ENCODE results near the gene NHS.
"Not testable (repeated sequence)": the region's sequence is repeated elsewhere in the genome, so short reads cannot be mapped to it uniquely, and the experiment has no call there.

Gene NHS

DNA sequence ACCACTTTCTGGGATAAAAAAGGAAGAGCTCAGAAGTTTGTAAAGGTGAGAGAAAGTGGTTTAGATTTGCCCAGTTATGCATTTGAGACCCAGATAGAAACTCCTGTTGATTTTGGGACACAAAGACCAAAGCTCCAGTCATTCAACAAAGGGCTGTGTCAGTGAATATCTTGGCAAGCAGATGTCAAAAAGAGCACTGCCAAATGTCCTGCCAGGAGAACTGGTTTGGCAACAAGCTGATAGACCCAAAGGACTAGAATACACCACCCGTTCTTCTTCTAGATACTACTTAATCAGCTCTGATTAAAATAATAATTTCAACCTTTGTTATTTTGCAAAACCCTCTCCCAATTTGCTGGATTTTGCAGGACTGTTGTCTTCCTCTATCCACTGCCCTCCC, 121.4 kb downstream of the NHS start:
- no peak for DNase-seq (ENCODE audit: low spot score)

GRCh38 chrX:17497193-17497592, 122.2 kb downstream of the NHS start:
- no peak for DNase-seq (ENCODE audit: low spot score)

DNA sequence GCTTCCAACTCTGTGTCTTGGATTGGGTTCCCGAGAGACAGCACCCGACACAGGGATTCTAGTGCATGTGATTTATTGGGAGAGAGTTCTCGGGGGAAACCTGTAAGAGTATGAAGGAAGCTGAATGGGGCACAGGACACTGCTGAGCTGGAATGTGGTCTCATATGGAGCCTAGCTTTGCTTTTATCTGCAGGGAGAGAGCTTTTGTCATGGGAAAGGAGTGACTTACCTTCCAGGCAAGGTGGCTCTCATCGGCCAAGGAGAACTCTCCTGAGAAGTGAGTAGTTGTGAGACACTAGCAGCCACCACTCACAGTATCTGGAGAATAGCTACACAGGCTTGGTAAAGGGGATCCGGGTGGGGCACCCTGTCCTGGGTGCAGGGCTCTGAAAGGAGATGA, 124.5 kb downstream of the NHS start:
- no peak for DNase-seq (ENCODE audit: low spot score)

DNA sequence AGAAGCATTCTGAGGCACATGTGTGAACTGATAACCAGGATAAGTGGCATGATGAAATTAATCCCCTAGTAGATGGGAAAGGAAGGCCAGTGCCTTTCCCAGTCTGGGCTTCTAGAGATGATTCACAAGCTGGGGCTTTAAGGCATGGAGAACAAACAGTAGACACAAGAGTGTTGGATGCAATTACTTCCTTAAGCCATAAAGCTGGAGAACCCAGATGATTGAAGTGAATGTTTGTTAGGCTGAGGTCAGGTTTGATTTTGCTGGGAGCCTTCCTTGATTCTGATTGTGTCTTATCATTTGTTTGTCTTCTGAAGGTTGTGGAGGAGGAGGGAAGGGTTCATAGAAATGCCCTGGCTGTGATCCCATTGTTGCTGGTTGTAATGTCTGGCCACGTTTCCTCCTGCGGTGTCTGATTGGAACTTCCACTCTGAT, 125.2 kb downstream of the NHS start:
- no peak for DNase-seq (ENCODE audit: low spot score)

GRCh38 chrX:17501746-17502145, 126.7 kb downstream of the NHS start:
- no peak for DNase-seq (ENCODE audit: low spot score)

DNA sequence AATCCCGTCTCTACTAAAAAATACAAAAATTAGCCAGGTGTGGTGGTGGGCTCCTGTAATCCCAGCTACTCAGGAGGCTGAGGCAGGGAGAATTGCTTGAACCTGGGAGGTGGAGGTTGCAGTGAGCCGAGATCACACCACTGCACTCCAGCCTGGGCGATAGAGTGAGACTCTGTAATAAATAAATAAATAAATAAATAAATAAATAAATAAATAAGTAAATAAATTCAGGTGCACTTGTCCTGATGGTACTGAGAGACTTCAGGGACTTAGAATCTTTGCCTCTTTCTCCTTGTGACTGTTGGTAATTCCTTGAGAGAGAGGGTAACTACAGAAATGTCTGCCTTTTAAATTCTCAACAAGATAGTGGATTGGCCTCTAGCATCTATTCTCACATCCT, 131.4 kb downstream of the NHS start:
- DNase-seq (ENCODE audit: low spot score), result not testable (repeated sequence)

GRCh38 chrX:17511556-17511955, 136.6 kb downstream of the NHS start:
- no peak for DNase-seq (ENCODE audit: low spot score)

DNA sequence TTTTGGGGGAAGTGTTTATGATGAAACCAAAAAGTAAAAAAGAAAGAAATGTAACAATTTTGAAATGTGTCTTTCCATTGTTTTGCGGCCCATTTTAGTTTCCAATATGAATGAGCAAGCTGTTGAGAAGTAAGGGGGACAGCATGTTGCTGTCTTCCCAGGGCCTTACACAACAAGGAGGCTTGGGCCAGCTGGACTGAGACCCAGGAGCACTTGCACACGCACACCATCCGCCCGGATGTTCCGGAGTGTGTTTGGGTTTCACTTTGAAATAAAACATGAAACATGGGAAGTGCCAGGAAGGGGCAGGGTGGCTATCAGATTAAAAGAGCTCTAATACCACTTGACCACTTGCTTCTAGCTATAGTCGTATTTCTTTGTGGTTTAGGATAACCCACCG, 144.4 kb downstream of the NHS start:
- no peak for DNase-seq (ENCODE audit: low spot score)

DNA sequence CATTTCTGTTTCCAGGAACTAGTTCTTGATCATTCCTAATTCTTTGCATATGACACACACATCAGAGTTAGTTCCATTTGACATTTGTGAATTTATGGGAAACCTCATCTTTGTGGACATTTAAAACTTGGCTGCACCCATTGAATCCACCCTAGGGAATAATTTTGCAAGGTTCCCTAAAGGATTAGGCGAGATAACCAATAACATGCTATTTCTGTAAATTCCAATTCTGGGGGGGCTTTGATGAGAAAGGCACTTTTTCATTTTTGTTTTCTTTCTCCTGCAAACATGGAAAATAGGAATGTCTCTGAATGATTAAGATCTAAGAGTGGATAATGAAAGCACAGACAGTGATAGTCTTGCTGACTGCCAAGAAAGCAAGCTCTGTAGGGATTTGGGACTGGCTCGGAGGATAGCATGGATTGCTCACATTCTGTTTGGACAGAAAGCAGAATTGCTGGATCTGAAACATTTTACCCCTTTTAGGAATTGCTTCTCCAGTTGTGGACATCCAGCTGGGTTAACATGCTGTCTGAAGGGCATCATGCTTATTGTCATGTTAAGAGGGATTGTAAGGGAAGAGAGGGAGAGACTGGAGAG, 145.1 kb downstream of the NHS start:
- DNase-seq (ENCODE audit: low spot score), result no peak

GRCh38 chrX:17521871-17522693, 147.1 kb downstream of the NHS start:
- no peak for DNase-seq (ENCODE audit: low spot score)

DNA sequence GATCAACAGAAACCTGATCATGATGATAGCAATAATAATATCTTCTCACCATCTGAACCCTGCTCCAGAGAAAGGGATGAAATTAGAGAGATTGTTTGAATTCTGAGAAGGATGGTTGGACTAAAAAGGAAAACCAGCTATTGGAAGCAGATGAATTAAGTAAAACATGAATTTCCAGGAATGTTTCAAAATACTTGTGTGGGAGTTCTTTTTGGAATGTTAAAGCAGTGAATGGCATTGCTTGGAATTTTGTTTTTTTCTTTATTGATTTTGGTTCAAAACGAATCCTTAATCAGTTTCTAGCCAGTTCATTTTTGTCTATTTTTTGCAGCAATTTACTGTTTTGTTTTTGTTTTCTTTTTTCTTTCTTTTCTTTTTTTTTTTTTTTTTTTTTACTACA, 150.3 kb downstream of the NHS start:
- DNase-seq (ENCODE audit: low spot score), result no peak

- no peak for DNase-seq (ENCODE audit: low spot score)
These were observed 151.0 kb downstream of the NHS start for GRCh38 chrX:17525762-17526555.

GRCh38 chrX:17527135-17527701, 152.2 kb downstream of the NHS start:
- DNase-seq (ENCODE audit: low spot score), result no peak

GRCh38 chrX:17527922-17528321, 152.9 kb downstream of the NHS start:
- DNase-seq (ENCODE audit: low spot score), result no peak

GRCh38 chrX:17529151-17529745, 154.2 kb downstream of the NHS start:
- DNase-seq (ENCODE audit: low spot score), result no peak

DNA sequence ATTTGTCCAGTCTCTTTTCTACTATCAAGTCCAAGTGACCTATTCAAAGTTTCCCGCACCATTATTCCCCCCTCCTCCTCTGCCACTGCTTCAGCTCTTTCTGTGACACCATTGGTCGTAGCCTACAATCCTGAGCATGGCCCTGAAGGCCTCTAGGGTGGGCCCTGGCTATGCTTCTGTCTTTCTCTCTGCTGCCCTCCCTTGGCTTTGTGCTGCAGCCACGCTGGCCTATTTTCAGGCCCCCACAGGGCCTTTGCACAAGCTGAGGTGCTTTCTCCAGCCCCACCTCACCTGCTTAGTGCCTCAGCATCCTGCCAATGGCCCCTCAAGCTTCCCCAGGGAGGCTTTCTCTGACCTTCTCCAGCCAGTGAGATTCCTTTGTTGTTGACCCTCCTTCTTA, 156.5 kb downstream of the NHS start:
- DNase-seq (ENCODE audit: low spot score), result no peak

GRCh38 chrX:17535229-17535628, 160.2 kb downstream of the NHS start:
- DNase-seq (ENCODE audit: low spot score), result peak; percentile 24

DNA sequence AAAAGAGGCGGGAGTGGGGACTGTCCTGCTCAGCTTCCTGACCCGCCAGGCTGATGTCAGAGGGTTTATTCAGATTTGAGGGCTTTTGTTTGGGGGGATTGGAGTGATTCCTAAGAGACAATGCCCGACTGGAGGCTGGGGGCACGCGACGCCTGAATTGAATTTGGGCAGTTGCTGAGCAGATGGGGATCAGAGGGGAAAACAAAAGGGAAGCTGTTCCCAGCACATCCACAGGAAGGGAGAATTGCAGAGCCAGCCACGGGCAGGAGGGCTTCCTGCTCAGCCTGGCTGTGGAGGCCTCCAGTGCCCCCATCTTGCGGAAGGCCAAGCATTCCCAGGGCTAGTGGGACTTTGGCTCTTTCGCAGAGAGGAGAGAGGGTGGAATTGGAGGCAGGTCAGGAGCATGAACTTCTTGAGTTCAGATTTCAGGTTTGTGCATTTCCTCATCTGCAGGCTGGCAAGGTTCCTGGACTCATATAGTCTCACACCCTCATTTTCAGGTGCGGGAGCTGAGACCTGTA, 162.8 kb downstream of the NHS start:
- DNase-seq (ENCODE audit: low spot score), result no peak

GRCh38 chrX:17542123-17542522, 167.1 kb downstream of the NHS start:
- no peak for DNase-seq (ENCODE audit: low spot score)

- no peak for DNase-seq (ENCODE audit: low spot score)
These were observed 169.8 kb downstream of the NHS start for GRCh38 chrX:17544821-17545220.

- DNase-seq (ENCODE audit: low spot score), result no peak
These were observed 171.4 kb downstream of the NHS start for GRCh38 chrX:17546356-17546755.

- DNase-seq (ENCODE audit: low spot score), result no peak
These were observed 172.7 kb downstream of the NHS start for GRCh38 chrX:17547658-17548057.

All from NAMALWA (cell line).